Testis (tissue), 2 donors: ENCODE measurements around the gene ELF2.

Experiments used
- CTCF ChIP-seq, 3 experiments: fragments of 450-650 bp in 2 of 3; fragments of 200-600 bp in 1 of 3; sonication (generic) in 1 of 3; IDR thresholded peaks; one replicate each; pipeline ENCODE4 v1.5.1; 2016 to 2019; ENCODE audit warnings: antibody characterized with exemption in 3 of 3, mild to moderate bottlenecking in 2 of 3, moderate library complexity in 1 of 3
- POLR2A ChIP-seq: fragments of 450-650 bp; IDR thresholded peaks from one replicate; pipeline ENCODE4 v1.6.1; 2017; ENCODE audit warnings: antibody characterized with exemption, mild to moderate bottlenecking, moderate library complexity

- TF ChIP-seq POLR2A (no peak), CTCF (IDR thresholded peaks at IDR 0.05) (no peak)
These were observed 6.1 kb downstream of the ELF2 start for GRCh38 chr4:139170932-139171331.
